Lower lobe of right lung (tissue), 2 donors: ENCODE measurements around the gene COQ4. TPM values are rescaled to one million over a fixed set of nuclear protein-coding genes. Genes with fewer than 3 reads are reported as not detected.

Experiments used
- ATAC-seq, 2 donors: fragments of 200-7000 bp; cut with Tn5 transposase; one replicate each; pipeline ENCODE4 v1.9.1; 2020 to 2022; ENCODE audit warnings: mild to moderate bottlenecking in 2 of 2, moderate library complexity in 2 of 2
- DNase-seq: peaks from one replicate; pipeline ENCODE4 v3.0.0-alpha.2; 2020
- H3K27ac ChIP-seq: fragments of 200-600 bp; one replicate; pipeline ENCODE4 v1.8.0; 2022
- H3K27me3 ChIP-seq: fragments of 200-600 bp; one replicate; pipeline ENCODE4 v1.8.0; 2022; ENCODE audit warnings: low read depth
- H3K36me3 ChIP-seq: fragments of 200-600 bp; one replicate; pipeline ENCODE4 v1.8.0; 2022; ENCODE audit warnings: mild to moderate bottlenecking
- H3K4me1 ChIP-seq: fragments of 200-600 bp; one replicate; pipeline ENCODE4 v1.8.0; 2022
- H3K4me3 ChIP-seq: fragments of 200-600 bp; one replicate; pipeline ENCODE4 v1.8.0; 2022; ENCODE audit warnings: mild to moderate bottlenecking
- H3K9me3 ChIP-seq: fragments of 200-600 bp; one replicate; pipeline ENCODE4 v1.8.0; 2022
- intact Hi-C: fragments of 100-400 bp; cut with DNase I; formaldehyde crosslinking; loops from one replicate; pipeline ENCODE4 v1.11.0; 2022
- total RNA-seq: library from RNA; stranded (reverse); fragmentation: NEBNext Ultra II Directional; extraction: Animal tissue kit (Norgen Biotek cat#: 25700); gene quantifications from one replicate; pipeline ENCODE4 v1.2.1, GENCODE V29; 2021
- TF ChIP-seq, protein P1 (sequence below): fragments of 200-600 bp; IDR thresholded peaks from one replicate; pipeline ENCODE4 v1.8.0; 2022; ENCODE audit warnings: antibody characterized with exemption, mild to moderate bottlenecking
- donor health status: DM: no; HTN: yes; CAD: no; lungs with severe emphysema.

The COQ4 gene
- total RNA-seq, 1 donor from 2014 or later, result 35.9 TPM

DNA sequence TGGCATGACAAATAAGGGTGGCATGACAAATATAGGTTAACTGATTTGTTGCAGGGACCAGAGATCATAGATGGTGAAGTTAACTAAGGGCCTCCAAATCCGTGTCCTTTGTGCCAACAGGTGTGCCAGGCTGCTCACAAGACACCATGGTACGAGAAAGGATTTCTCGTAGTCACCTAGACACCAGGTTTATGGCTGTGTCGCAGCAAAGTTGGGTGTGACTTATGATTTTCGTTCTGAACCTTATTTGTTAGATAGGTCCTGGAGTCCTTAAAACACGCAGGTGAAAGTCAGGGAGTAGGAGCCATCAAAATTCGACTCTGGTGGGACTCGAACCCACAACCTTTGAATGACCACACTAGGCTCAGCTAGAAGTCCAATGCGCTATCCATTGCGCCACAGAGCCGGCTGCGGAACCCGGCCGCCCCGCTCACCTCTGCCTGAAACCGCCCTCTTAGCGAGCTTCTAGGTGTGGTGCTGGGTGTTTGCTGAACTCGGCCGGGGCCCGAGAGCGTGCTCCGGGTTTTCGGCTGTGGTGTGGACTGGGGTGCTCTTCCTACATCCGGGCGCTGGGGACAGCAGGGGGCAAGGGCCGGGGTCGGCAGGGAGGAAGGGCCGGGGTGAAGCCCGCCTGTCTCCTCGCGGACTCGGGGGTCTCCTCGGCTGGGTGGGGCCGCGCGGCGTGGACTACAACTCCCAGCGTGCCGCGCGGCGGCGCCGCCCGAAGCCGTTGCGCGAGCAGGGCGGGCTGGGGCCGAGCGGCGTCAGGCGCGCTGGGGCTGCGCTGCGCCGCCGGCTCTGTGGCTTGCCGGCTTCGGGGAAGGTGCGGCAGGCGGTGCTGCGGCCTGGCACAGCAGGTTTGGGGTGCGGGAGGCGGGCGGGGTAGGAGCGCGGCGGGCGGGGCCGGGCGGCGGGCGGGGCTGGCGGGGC, 17.4 kb downstream of the COQ4 start, which contains the start of gene SLC27A4:
SLC27A4 (plus strand) TSS at position 767 of the 930 bp plus-strand sequence. CDS start 2,606 bp downstream, outside the sequence.
- Histone ChIP-seq H3K4me3 (peak within 1 kb of the TSS; percentile 93), H3K4me1 (peaks cover 15% of the 10 kb centered on the region), H3K27ac (peak within 1 kb of the TSS; percentile 82), H3K27me3 (no peaks in the 10 kb centered on the region), H3K36me3 (peaks cover 21% of the 10 kb centered on the region), H3K9me3 (no peaks in the 10 kb centered on the region)
- TF ChIP-seq, protein P1, sequence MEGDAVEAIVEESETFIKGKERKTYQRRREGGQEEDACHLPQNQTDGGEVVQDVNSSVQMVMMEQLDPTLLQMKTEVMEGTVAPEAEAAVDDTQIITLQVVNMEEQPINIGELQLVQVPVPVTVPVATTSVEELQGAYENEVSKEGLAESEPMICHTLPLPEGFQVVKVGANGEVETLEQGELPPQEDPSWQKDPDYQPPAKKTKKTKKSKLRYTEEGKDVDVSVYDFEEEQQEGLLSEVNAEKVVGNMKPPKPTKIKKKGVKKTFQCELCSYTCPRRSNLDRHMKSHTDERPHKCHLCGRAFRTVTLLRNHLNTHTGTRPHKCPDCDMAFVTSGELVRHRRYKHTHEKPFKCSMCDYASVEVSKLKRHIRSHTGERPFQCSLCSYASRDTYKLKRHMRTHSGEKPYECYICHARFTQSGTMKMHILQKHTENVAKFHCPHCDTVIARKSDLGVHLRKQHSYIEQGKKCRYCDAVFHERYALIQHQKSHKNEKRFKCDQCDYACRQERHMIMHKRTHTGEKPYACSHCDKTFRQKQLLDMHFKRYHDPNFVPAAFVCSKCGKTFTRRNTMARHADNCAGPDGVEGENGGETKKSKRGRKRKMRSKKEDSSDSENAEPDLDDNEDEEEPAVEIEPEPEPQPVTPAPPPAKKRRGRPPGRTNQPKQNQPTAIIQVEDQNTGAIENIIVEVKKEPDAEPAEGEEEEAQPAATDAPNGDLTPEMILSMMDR, result no peak
- intact Hi-C loops, result no loop called here
- peak; percentile 88 for DNase-seq
- peak; percentile 94 to 95 for ATAC-seq

DNA sequence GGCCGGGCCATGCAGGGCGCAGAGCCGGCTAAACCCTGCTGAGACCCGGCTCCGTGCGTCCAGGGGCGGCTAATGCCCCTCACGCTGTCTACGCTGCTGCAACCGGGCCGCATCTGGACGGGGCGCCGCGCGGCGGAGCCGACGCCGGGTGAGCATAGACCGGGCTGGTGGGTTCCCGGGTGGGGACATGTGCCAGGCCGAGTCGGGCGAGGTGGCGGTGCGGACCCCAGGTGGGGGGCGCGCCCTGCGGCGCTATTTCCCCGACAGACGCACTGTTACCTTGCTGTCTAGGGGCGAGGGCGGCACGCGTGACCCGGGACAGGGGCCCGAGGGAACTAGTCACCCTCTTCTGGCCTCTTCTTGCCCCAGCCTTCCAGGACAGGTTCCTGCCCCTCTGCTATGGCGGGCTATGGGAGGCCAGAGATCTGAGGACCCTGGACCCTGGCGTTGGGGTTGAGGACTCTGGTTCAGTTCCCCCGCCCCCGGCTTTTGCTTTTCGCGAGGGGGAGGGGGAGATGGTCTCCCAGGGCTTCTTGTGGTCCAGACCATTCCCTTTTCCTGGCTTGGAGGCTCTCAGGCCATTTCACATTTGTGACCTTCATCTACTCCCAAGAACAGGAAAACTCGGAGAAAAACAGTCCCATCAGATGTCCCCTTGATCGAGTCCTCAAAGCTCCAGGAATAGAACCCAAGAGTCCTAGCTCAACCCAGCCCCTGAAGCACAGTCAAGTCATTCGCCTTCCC, 18.2 kb downstream of the COQ4 start:
- peak overlapping the region; percentile 82 for H3K27ac ChIP-seq
- DNase-seq (no peak), ATAC-seq (peak; percentile 29 to 36)
- H3K4me1 ChIP-seq, result peaks cover 15% of the 10 kb centered on the region
- H3K9me3 ChIP-seq, result no peaks in the 10 kb centered on the region
- TF ChIP-seq, protein P1, result no peak
- H3K36me3 ChIP-seq, result peaks cover 30% of the 10 kb centered on the region
- no peaks in the 10 kb centered on the region for H3K27me3 ChIP-seq
- peak overlapping the region; percentile 93 for H3K4me3 ChIP-seq
- intact Hi-C loops, result no loop called here

DNA sequence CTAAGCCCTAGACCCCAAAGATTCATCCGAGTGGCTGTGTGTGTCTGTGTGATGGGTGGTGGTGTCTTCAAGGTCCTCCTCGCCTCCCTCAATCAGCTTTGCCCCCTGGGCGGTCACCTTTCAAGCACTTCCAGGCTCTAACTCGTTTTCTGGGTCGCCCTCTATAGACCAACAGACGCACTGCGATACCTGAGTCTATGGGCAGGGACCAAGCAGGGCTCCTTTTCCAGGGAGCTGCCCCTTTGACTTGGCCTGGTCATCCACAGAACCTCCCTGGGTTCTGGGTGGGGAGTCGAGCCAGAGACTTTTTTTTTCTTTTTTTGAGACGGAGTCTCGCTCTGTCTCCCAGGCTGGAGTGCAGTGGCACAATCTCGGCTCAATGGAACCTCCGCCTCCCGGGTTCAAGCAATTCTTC, 18.8 kb downstream of the COQ4 start:
- DNase-seq (peak; percentile 62), ATAC-seq (peak; percentile 76 to 81)
- H3K27ac ChIP-seq, result no peak overlapping the region

DNA sequence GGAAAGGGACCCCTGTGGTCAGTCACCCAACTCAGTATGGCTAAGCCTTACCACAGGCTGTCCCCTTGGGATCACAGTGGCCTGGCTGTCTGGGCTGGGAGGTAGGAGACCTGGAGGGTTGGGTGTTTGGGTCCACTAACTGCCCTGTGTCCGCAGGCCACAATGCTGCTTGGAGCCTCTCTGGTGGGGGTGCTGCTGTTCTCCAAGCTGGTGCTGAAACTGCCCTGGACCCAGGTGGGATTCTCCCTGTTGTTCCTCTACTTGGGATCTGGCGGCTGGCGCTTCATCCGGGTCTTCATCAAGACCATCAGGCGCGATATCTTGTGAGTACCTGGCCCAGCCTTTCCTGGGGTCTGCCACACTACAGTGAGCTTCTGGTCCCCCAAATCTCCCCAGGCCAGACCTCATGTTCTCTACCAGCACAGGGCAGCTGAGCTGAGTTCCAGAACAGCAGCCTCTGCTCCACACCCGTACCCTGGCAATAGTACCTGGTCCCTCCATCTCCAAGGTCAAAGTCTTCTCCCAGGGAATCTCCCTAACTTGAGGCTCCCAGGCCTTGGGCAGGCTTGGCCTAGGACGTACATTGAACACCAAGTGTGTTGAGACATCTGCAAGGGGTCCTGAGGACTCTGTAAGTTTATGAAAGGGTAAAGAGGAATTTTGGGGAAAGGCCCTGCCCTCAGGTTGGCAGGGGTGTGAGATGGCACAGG, 20.5 kb downstream of the COQ4 start:
- Histone ChIP-seq H3K4me3 (no peak overlapping the region), H3K27me3 (no peaks in the 10 kb centered on the region), H3K27ac (no peak overlapping the region), H3K36me3 (peaks cover 50% of the 10 kb centered on the region), H3K9me3 (no peaks in the 10 kb centered on the region), H3K4me1 (peaks cover 15% of the 10 kb centered on the region)
- DNase-seq (no peak), ATAC-seq (no peak)
- TF ChIP-seq, protein P1, result no peak
- intact Hi-C loops, result no loop called here

More for the DNA sequence above, 18.8 kb downstream of the COQ4 start:
- Histone ChIP-seq H3K36me3 (peaks cover 35% of the 10 kb centered on the region), H3K4me1 (peaks cover 15% of the 10 kb centered on the region), H3K27me3 (no peaks in the 10 kb centered on the region), H3K4me3 (peak overlapping the region; percentile 93), H3K9me3 (no peaks in the 10 kb centered on the region)
- intact Hi-C loops, result no loop called here
- TF ChIP-seq, protein P1, result peak; percentile 66

GRCh38 chr9:128343855-128344254, 21.2 kb downstream of the COQ4 start:
- Histone ChIP-seq H3K27me3 (no peaks in the 10 kb centered on the region), H3K4me3 (no peak overlapping the region), H3K9me3 (no peaks in the 10 kb centered on the region), H3K27ac (no peak overlapping the region), H3K4me1 (peaks cover 15% of the 10 kb centered on the region), H3K36me3 (peaks cover 57% of the 10 kb centered on the region)
- TF ChIP-seq, protein P1, result no peak
- DNase-seq (no peak), ATAC-seq (no peak)
- intact Hi-C loops, result no loop called here
